Progenitor cell of endocrine pancreas (in vitro differentiated cells): ENCODE results near the gene SEC22A. TPM values are rescaled to one million over a fixed set of nuclear protein-coding genes. Genes with fewer than 3 reads are reported as not detected.

Experiments
- DNase-seq: peaks from one replicate; pipeline ENCODE4 v3.0.0; 2021; ENCODE audit warnings: low spot score; ENCODE audit not compliant: unreplicated experiment
- H3K27ac Mint-ChIP-seq: 2 replicates; pipeline ENCODE4 v1.8.0; 2021; ENCODE audit warnings: mild to moderate bottlenecking, moderate library complexity, mixed read lengths
- H3K27me3 Mint-ChIP-seq: 2 replicates; pipeline ENCODE4 v1.8.0; 2021; ENCODE audit warnings: mixed read lengths
- H3K36me3 Mint-ChIP-seq: 2 replicates; pipeline ENCODE4 v1.8.0; 2022; ENCODE audit warnings: mixed read lengths; ENCODE audit not compliant: insufficient read depth
- H3K4me1 Mint-ChIP-seq: 2 replicates; pipeline ENCODE4 v1.8.0; 2021; ENCODE audit warnings: low read depth, mixed read lengths
- H3K4me3 Mint-ChIP-seq: 2 replicates; pipeline ENCODE4 v1.8.0; 2021; ENCODE audit warnings: low read depth, mild to moderate bottlenecking, moderate library complexity, mixed read lengths
- H3K9me3 Mint-ChIP-seq: 2 replicates; pipeline ENCODE4 v1.8.0; 2021; ENCODE audit warnings: low read depth, mixed read lengths
- CTCF ChIP-seq: fragments of 200-600 bp; sonication (generic); IDR thresholded peaks from one replicate; pipeline ENCODE4 v1.5.0; 2021; ENCODE audit warnings: antibody characterized with exemption, mild to moderate bottlenecking; ENCODE audit not compliant: unreplicated experiment
- total RNA-seq: library from RNA; stranded (reverse); gene quantifications from 2 replicates; pipeline ENCODE4 v1.2.1, GENCODE V29; 2021

SEC22A gene
- total RNA-seq, 1 donor from 2014 or later, result 14.0 TPM

GRCh38 chr3:123310741-123311140, 109.0 kb downstream of the SEC22A start:
- Mint-ChIP-seq H3K27ac (no peak overlapping the region), H3K36me3 (peaks cover 13% of the 10 kb centered on the region), H3K4me1 (peaks cover 6% of the 10 kb centered on the region), H3K4me3 (no peak overlapping the region), H3K27me3 (no peaks in the 10 kb centered on the region), H3K9me3 (no peaks in the 10 kb centered on the region)
- DNase-seq, result no peak
- TF ChIP-seq CTCF, result no peak

GRCh38 chr3:123311201-123311600, 109.5 kb downstream of the SEC22A start:
- no peaks in the 10 kb centered on the region for H3K9me3 Mint-ChIP-seq
- TF ChIP-seq CTCF, result no peak
- H3K36me3 Mint-ChIP-seq, result peaks cover 16% of the 10 kb centered on the region
- H3K27ac Mint-ChIP-seq, result no peak overlapping the region
- no peaks in the 10 kb centered on the region for H3K27me3 Mint-ChIP-seq
- H3K4me1 Mint-ChIP-seq, result peaks cover 6% of the 10 kb centered on the region
- no peak overlapping the region for H3K4me3 Mint-ChIP-seq
- no peak for DNase-seq

DNA sequence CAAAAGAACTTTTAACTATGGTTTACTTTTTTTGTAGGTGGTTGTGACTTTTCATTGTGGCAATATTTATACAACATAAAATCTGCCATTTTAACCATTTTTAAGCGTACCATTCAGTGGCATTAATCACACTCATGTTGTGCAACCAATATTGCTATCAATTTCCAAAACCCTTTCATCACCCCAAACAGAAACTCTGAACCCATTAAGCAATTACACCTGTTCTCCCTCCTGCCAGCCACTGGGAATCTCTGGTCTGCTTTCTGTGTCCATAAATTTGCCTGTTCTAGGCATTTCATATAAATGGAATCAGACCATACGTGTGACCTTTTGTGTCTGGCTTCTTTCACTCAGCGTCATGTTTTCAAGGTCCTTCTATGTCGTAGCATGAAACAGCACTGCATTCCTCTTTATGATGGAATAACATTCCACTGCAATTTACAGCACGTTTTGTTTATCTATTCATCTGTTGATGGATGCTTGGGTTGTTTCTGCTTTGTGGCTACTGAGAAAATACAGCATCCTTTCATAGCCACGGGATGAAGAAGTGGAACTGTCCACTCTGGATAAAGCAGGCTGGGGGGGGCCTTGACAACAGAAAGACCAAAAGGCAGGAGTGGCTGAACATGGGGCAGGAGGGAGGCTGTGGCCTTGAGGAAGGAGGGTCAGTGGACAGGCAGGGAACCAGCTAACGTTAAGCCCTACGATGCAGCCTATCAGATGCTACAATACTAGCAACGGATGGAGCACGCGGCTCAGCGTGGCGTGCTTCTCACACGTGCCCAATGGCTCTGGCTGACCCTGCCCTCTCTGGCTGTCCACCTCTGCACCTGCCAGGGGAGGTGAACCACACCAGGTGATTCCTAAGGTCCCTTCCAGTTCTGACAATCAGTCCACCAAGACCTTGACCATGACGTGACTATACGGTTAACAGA, 110.9 kb downstream of the SEC22A start:
- no peak for TF ChIP-seq CTCF
- H3K4me3 Mint-ChIP-seq, result no peak overlapping the region
- H3K4me1 Mint-ChIP-seq, result peaks cover 6% of the 10 kb centered on the region
- no peaks in the 10 kb centered on the region for H3K27me3 Mint-ChIP-seq
- peaks cover 18% of the 10 kb centered on the region for H3K36me3 Mint-ChIP-seq
- DNase-seq, result no peak
- H3K27ac Mint-ChIP-seq, result peak overlapping the region; percentile 57
- no peaks in the 10 kb centered on the region for H3K9me3 Mint-ChIP-seq

DNA sequence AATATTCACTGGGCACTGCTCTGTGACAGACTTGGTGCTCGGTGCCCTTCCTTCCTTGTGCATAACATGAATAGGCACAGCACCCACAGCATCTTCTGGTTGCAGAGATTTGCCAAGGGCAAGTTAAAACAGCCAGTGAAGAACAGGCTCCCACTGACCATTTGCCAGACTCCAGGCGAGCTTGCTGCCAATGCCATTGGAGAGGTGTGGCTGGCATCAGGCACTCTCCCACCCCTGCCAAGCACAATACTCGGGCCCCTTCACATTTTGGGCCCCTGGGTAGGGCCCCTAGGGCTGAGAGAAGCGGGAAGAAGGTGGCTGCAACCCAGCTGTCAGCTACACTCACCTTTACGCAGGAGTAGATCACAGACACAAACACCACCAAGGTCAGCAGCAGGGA, 112.1 kb downstream of the SEC22A start:
- no peak for TF ChIP-seq CTCF
- Mint-ChIP-seq H3K4me3 (no peak overlapping the region), H3K27me3 (no peaks in the 10 kb centered on the region), H3K27ac (no peak overlapping the region), H3K9me3 (no peaks in the 10 kb centered on the region), H3K36me3 (peaks cover 16% of the 10 kb centered on the region), H3K4me1 (peaks cover 6% of the 10 kb centered on the region)
- no peak for DNase-seq

DNA sequence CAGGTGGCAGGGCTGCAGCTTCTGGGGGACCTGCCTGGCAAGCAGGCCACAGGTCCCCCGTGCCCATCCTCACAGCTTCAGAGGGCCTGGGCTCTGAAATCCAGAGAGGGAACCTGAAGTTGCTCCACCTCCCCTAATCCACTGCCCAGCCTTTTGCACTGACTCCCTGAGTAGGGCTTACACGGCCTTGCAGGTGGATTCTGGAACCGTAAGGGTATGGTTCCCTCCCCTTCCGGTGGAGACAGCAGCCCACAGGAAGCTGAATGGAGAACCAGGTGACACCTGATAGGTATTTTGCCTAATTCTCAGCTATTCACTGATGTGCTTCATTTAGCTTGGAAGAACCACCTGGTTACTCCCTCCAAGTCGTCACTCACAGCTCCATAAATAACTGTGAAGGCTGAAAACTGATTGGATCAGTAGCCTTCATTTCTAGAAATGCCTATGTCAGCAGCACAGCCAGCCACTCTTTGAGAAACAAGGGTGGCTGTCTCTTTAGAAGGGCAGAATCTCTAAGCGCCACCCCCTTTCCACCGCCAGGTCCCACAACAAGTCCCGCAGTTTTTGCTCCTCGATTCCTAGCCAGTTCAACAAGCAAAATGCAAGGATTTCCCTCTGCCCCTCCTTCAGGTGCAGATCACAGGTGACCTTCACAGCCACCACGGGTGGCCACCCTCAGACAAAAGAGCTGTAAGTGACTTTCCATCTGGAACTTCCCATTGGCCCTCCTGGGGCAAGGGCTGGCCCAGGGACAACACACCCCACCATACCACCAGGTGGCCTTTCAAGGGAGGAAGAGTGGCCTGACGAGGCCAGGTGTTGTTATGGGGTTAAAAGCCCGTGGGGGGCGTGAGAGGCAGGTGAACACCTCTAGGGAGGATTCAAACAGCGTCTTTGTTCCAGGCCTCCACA, 112.9 kb downstream of the SEC22A start:
- no peak for DNase-seq
- H3K4me1 Mint-ChIP-seq, result peaks cover 6% of the 10 kb centered on the region
- peaks cover 18% of the 10 kb centered on the region for H3K36me3 Mint-ChIP-seq
- peak; percentile 29 for TF ChIP-seq CTCF
- no peak overlapping the region for H3K4me3 Mint-ChIP-seq
- H3K27me3 Mint-ChIP-seq, result no peaks in the 10 kb centered on the region
- H3K27ac Mint-ChIP-seq, result peak overlapping the region; percentile 76
- H3K9me3 Mint-ChIP-seq, result no peaks in the 10 kb centered on the region
